B cell (primary cell): ENCODE measurements around the gene THAP4. TPM values are rescaled to one million over a fixed set of nuclear protein-coding genes. Genes with fewer than 3 reads are reported as not detected.

ENCODE experiments used
- ATAC-seq: fragments of 200-7000 bp; cut with Tn5 transposase; one replicate; pipeline ENCODE4 v1.10.0; 2021; ENCODE audit warnings: low read depth, mild to moderate bottlenecking, moderate number of reproducible peaks, moderate library complexity
- CTCF ChIA-PET: fragments of 350-600 bp; sonication (Branson Sonifier 250); formaldehyde crosslinking; loops from one replicate; lab custom pipeline; 2021; ENCODE audit warnings: antibody characterized with exemption, inconsistent platforms; lab: Charles Lee
- POLR2A ChIA-PET: fragments of 350-600 bp; sonication (Branson Sonifier 250); formaldehyde crosslinking; loops from one replicate; lab custom pipeline; 2021; ENCODE audit warnings: antibody characterized with exemption; lab: Charles Lee
- DNase-seq: peaks from one replicate; pipeline ENCODE4 v3.0.0; 2013
- H2AFZ ChIP-seq: 2 replicates; pipeline ENCODE4 v1.6.1; 2012; ENCODE audit warnings: mild to moderate bottlenecking, low read depth, low read length; ENCODE audit not compliant: insufficient read depth, poor library complexity, severe bottlenecking
- H3K27ac ChIP-seq, 2 donors: 1 replicate in 1 of 2; 2 replicates in 1 of 2; pipeline ENCODE4 v1.5.1; 2012 to 2013; ENCODE audit warnings: low read length in 2 of 2, mild to moderate bottlenecking in 2 of 2, moderate library complexity in 1 of 2
- H3K27me3 ChIP-seq, 4 experiments: fragments of 200-600 bp in 1 of 4; sonication (generic) in 1 of 4; replicated peaks in 1 of 4; 1 replicate in 2 of 4; 2 replicates in 2 of 4; pipeline versions ENCODE4 v1.6.1 to v1.7.0; 2013 to 2016; ENCODE audit warnings: low read length in 3 of 4, mild to moderate bottlenecking in 2 of 4, mixed read lengths in 1 of 4, moderate library complexity in 1 of 4; ENCODE audit not compliant: insufficient read depth in 4 of 4, control insufficient read depth in 3 of 4; ENCODE audit errors: control extremely low read depth in 1 of 4
- H3K36me3 ChIP-seq, 2 experiments: replicated peaks in 1 of 2; 1 replicate in 1 of 2; 2 replicates in 1 of 2; pipeline versions ENCODE4 v1.6.1 to v1.7.1; 2013; ENCODE audit warnings: low read length in 1 of 2; ENCODE audit not compliant: insufficient read depth in 2 of 2, control insufficient read depth in 1 of 2; ENCODE audit errors: control extremely low read depth in 1 of 2, extremely low read depth in 1 of 2
- H3K4me1 ChIP-seq, 2 donors: fragments of 200-600 bp in 1 of 2; sonication (generic) in 1 of 2; 1 replicate in 1 of 2; 2 replicates in 1 of 2; pipeline versions ENCODE4 v1.5.1 to v1.6.1; 2013 to 2017; ENCODE audit warnings: low read length in 2 of 2; ENCODE audit not compliant: control insufficient read depth in 2 of 2, insufficient read depth in 2 of 2
- H3K4me2 ChIP-seq: replicated peaks from 2 replicates; pipeline ENCODE3; 2012; ENCODE audit warnings: mild to moderate bottlenecking, low read depth, low read length; ENCODE audit not compliant: poor library complexity, severe bottlenecking
- H3K4me3 ChIP-seq, 5 experiments: fragments of 200-600 bp in 1 of 5; sonication (generic) in 1 of 5; 1 replicate in 3 of 5; 2 replicates in 2 of 5; pipeline versions ENCODE4 v1.5.1 to v1.7.0; 2011 to 2016; ENCODE audit warnings: low read length in 4 of 5, mild to moderate bottlenecking in 4 of 5, low read depth in 2 of 5, control low read depth in 1 of 5, moderate library complexity in 1 of 5; ENCODE audit not compliant: insufficient read depth in 1 of 5; ENCODE audit errors: control extremely low read depth in 1 of 5, extremely low read depth in 1 of 5
- H3K79me2 ChIP-seq: fragments of 200-600 bp; sonication (generic); one replicate; pipeline ENCODE4 v1.6.0; 2016; ENCODE audit warnings: low read length; ENCODE audit not compliant: control insufficient read depth, insufficient read depth
- H3K9ac ChIP-seq: fragments of 200-600 bp; sonication (generic); 2 replicates; pipeline ENCODE4 v1.6.1; 2017; ENCODE audit warnings: mild to moderate bottlenecking, low read length, moderate library complexity
- H3K9me3 ChIP-seq, 3 donors: one replicate each; pipeline versions ENCODE4 v1.6.1 to v1.7.1; 2013; ENCODE audit warnings: low read length in 2 of 3; ENCODE audit not compliant: control insufficient read depth in 2 of 3, insufficient read depth in 1 of 3; ENCODE audit errors: control extremely low read depth in 1 of 3
- H4K20me1 ChIP-seq: 2 replicates; pipeline ENCODE4 v1.6.0; 2012; ENCODE audit warnings: mild to moderate bottlenecking, low read length; ENCODE audit not compliant: insufficient read depth, control insufficient read depth, poor library complexity, severe bottlenecking
- H3K27ac Mint-ChIP-seq: one replicate; pipeline ENCODE4 v1.8.0; 2021; ENCODE audit warnings: mixed read lengths
- H3K27me3 Mint-ChIP-seq: one replicate; pipeline ENCODE4 v1.8.0; 2021; ENCODE audit warnings: mixed read lengths
- H3K4me1 Mint-ChIP-seq: one replicate; pipeline ENCODE4 v1.8.0; 2021; ENCODE audit warnings: mixed read lengths
- H3K4me3 Mint-ChIP-seq: one replicate; pipeline ENCODE4 v1.8.0; 2021; ENCODE audit warnings: mixed read lengths
- H3K9me3 Mint-ChIP-seq: one replicate; pipeline ENCODE4 v1.8.0; 2022; ENCODE audit warnings: mixed read lengths; ENCODE audit not compliant: insufficient read depth
- EZH2 ChIP-seq: IDR thresholded peaks from 2 replicates; pipeline ENCODE4 v1.6.1; 2012; ENCODE audit warnings: borderline replicate concordance, low read depth, mild to moderate bottlenecking, moderate library complexity, low read length; ENCODE audit not compliant: insufficient read depth, poor library complexity, severe bottlenecking
- WGBS: methylation state at CpG from one replicate; pipeline ENCODE4 v1.1.5; 2013; ENCODE audit warnings: missing lambda C conversion rate; ENCODE audit not compliant: insufficient coverage; 5-methylcytosine and 5-hydroxymethylcytosine counted together
- intact Hi-C: fragments of 100-400 bp; cut with micrococcal nuclease; formaldehyde crosslinking; loops from one replicate; pipeline ENCODE4 v1.10.0; 2022
- polyA plus RNA-seq: library from polyadenylated mRNA; depleted of rRNA; stranded (reverse); fragments of >200 nt; gene quantifications from 2 replicates; pipeline ENCODE4 v1.2.3, GENCODE V29; 2012
- total RNA-seq, 2 donors: library from RNA; stranded (reverse); fragments of 120-200 nt in 1 of 2; gene quantifications; 1 replicate in 1 of 2; 2 replicates in 1 of 2; pipeline versions ENCODE4 v1.2.3 to v1.2.4, GENCODE V29; 2013 to 2022
- TF ChIP-seq, protein P1 (sequence below): fragments of 200-600 bp; IDR thresholded peaks from one replicate; pipeline ENCODE4 v1.8.0; 2022; ENCODE audit warnings: antibody characterized with exemption, mild to moderate bottlenecking

Gene THAP4
- total and polyA plus RNA-seq, 2 donors (not counting 1 experiment from before 2014, with no cell fraction given), result 26.5 to 41.0 TPM

DNA sequence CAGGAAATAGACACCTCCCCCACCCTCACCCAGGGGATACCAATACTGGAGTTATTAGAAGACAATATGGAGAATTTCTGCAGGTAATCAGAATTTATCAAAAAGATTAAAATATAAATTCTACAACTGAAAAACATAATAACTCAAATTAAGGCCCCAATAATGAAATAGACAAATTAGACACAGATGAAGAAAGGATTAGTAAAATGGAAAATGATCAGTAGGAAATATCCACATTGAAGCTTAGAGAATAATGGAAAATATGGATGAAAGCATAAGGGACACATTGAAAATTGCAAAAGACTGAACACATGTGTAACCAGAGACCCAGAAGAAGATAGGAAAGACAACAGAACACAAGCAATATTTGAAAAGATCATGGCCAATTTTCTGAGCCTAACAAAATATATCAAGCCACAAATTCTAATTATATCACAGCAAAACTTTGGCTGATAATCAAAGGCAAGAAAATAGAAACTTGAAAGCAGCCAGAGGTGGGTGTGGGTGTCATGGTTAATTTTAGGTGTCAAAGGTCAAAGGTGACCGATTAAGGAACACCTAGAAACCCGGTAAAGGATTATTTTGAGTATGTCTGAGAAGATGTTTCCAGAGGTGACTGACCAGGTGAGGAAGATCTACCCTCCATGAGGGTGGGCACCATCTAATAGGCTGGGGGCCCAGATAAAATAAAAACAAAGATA is 50.2 kb downstream of the THAP4 start:
- no peak overlapping the region for H3K4me3 ChIP-seq
- no peak overlapping the region for H3K4me3 Mint-ChIP-seq
- H3K36me3 ChIP-seq, result peaks cover 0 to 49% of the 10 kb centered on the region in 2 experiments
- POLR2A ChIA-PET, result no interaction called here
- H3K4me2 ChIP-seq, result no peak overlapping the region
- 92% methylated on average over 2 of the region's 2 CpGs for WGBS
- H4K20me1 ChIP-seq, result no peaks in the 10 kb centered on the region
- H3K79me2 ChIP-seq, result no peaks in the 10 kb centered on the region
- H3K27ac ChIP-seq, result no peak overlapping the region
- intact Hi-C loops, result no loop called here
- H3K4me1 Mint-ChIP-seq, result no peaks in the 10 kb centered on the region
- no peak overlapping the region for H3K9ac ChIP-seq
- TF ChIP-seq, protein P1, sequence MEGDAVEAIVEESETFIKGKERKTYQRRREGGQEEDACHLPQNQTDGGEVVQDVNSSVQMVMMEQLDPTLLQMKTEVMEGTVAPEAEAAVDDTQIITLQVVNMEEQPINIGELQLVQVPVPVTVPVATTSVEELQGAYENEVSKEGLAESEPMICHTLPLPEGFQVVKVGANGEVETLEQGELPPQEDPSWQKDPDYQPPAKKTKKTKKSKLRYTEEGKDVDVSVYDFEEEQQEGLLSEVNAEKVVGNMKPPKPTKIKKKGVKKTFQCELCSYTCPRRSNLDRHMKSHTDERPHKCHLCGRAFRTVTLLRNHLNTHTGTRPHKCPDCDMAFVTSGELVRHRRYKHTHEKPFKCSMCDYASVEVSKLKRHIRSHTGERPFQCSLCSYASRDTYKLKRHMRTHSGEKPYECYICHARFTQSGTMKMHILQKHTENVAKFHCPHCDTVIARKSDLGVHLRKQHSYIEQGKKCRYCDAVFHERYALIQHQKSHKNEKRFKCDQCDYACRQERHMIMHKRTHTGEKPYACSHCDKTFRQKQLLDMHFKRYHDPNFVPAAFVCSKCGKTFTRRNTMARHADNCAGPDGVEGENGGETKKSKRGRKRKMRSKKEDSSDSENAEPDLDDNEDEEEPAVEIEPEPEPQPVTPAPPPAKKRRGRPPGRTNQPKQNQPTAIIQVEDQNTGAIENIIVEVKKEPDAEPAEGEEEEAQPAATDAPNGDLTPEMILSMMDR, result no peak
- TF ChIP-seq EZH2, result no peak
- no peak overlapping the region for H3K27ac Mint-ChIP-seq
- no peaks in the 10 kb centered on the region for H3K4me1 ChIP-seq
- ATAC-seq (no peak), DNase-seq (no peak)
- H3K27me3 ChIP-seq, result no peaks in the 10 kb centered on the region
- CTCF ChIA-PET, result no interaction called here
- H3K27me3 Mint-ChIP-seq, result no peaks in the 10 kb centered on the region
- H2AFZ ChIP-seq, result no peak overlapping the region
- H3K9me3 ChIP-seq, result peaks cover 3 to 35% (median 22%) of the 10 kb centered on the region in 3 donors
- H3K9me3 Mint-ChIP-seq, result peaks cover 8% of the 10 kb centered on the region

DNA sequence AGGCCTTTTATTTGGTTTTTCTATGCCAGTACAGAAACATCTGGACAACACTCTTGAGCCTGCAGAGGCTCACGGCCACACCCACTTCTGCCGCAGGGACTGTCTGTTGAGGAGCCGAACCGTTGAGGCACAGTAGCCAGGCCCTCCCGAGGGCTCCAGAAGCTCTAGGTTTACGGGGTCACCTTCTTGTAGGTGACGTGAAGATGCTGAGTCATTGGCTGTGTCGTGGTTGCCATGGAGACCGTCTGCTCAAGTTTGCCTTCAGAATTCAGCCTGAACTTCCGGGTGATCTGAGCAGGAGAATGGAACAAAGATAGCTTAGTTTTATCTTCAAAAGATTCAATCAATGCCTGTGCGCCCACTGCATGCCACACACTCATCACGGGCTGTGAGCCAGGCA is 52.5 kb downstream of the THAP4 start:
- Histone ChIP-seq H3K4me3 (no peak overlapping the region), H4K20me1 (no peaks in the 10 kb centered on the region), H3K27ac (no peak overlapping the region), H3K4me2 (no peak overlapping the region), H3K9me3 (peaks cover 3 to 35% (median 22%) of the 10 kb centered on the region in 3 donors), H3K36me3 (peaks cover 0 to 49% of the 10 kb centered on the region in 2 experiments), H3K9ac (no peak overlapping the region), H3K79me2 (no peaks in the 10 kb centered on the region), H3K4me1 (no peaks in the 10 kb centered on the region), H2AFZ (no peak overlapping the region), H3K27me3 (no peaks in the 10 kb centered on the region)
- no peak for DNase-seq
- H3K9me3 Mint-ChIP-seq, result peaks cover 8% of the 10 kb centered on the region
- no peak for TF ChIP-seq EZH2
- TF ChIP-seq, protein P1, result no peak
- no peak overlapping the region for H3K4me3 Mint-ChIP-seq
- H3K27ac Mint-ChIP-seq, result no peak overlapping the region
- H3K4me1 Mint-ChIP-seq, result no peaks in the 10 kb centered on the region
- 94% methylated on average over 11 of the region's 12 CpGs for WGBS
- no peaks in the 10 kb centered on the region for H3K27me3 Mint-ChIP-seq
- POLR2A ChIA-PET, result no interaction called here
- no peak for ATAC-seq
- intact Hi-C loops, result no loop called here
- CTCF ChIA-PET, result no interaction called here
